Peyer's patch (tissue), 4 donors: ENCODE data around the gene DACH1. TPM values are rescaled to one million over a fixed set of nuclear protein-coding genes. Genes with fewer than 3 reads are reported as not detected.

Experiments
- DNase-seq, 3 donors: peaks; one replicate each; pipeline ENCODE4 v3.0.0-alpha.2; 2017 to 2019
- H3K27ac ChIP-seq, 4 donors: fragments of 200-600 bp; sonication (generic); one replicate each; pipeline ENCODE4 v1.5.1; 2016 to 2019
- H3K27me3 ChIP-seq, 2 donors: fragments of 200-600 bp; sonication (generic); one replicate each; pipeline ENCODE4 v1.5.1; 2019
- H3K36me3 ChIP-seq, 3 donors: fragments of 200-600 bp; sonication (generic); one replicate each; pipeline ENCODE4 v1.5.1; 2016 to 2019
- H3K4me1 ChIP-seq, 4 donors: fragments of 200-600 bp; sonication (generic); one replicate each; pipeline ENCODE4 v1.5.1; 2016 to 2019
- H3K4me3 ChIP-seq, 4 donors: fragments of 200-600 bp; sonication (generic); 1 replicate in 3 of 4; 2 replicates in 1 of 4; pipeline ENCODE4 v1.5.1; 2016 to 2019; ENCODE audit warnings: mild to moderate bottlenecking in 1 of 4
- H3K9me3 ChIP-seq, 4 donors: fragments of 200-600 bp; sonication (generic); one replicate each; pipeline ENCODE4 v1.5.1; 2016 to 2019; ENCODE audit warnings: mild to moderate bottlenecking in 1 of 4
- CTCF ChIP-seq, 6 experiments: fragments of 450-650 bp in 4 of 6; fragments of 200-600 bp in 2 of 6; sonication (generic) in 1 of 6; IDR thresholded peaks; one replicate each; pipeline ENCODE4 v1.5.1; 2017 to 2019; ENCODE audit warnings: antibody characterized with exemption in 6 of 6, mild to moderate bottlenecking in 3 of 6, moderate library complexity in 1 of 6
- POLR2A ChIP-seq, 2 donors: fragments of 450-650 bp; IDR thresholded peaks; one replicate each; pipeline ENCODE4 v1.5.1; 2017; ENCODE audit warnings: antibody characterized with exemption in 2 of 2, mild to moderate bottlenecking in 2 of 2, moderate library complexity in 2 of 2
- total RNA-seq, 4 donors: library from RNA; depleted of rRNA; stranded (reverse); fragments of >200 nt; gene quantifications; one replicate each; pipeline ENCODE4 v1.1.0, GENCODE V29; 2016

Gene DACH1
- total RNA-seq, 4 donors from 2014 or later: 15.2 to 63.5 (median 24.4) TPM

DNA sequence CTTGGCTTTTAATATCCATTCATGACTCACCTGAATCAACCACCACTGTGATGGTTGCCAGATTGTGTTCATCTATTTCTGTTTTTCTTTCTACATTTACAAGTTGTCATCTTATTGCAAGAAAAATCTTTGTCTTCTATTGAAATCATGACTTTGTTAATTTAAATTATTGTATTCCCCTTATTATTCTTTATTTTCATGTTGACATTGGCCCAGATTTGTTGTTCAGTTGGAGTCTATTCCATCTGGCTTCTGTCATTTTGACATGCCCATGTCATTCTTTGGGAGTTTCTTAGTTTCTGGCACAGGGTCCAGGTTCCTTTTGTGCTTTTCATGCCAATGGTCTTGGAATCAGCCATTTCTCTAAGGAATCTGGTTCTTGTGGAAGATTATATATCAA is 19.9 kb upstream of the DACH1 start:
- no peaks in the 10 kb centered on the region for H3K4me1 ChIP-seq
- H3K27me3 ChIP-seq: no peaks in the 10 kb centered on the region
- no peaks in the 10 kb centered on the region for H3K9me3 ChIP-seq
- TF ChIP-seq POLR2A (IDR thresholded peaks at IDR 0.05) (no peak), CTCF (IDR thresholded peaks at IDR 0.05) (no peak)
- H3K36me3 ChIP-seq: no peaks in the 10 kb centered on the region
- no peak overlapping the region for H3K4me3 ChIP-seq
- H3K27ac ChIP-seq: no peak overlapping the region
- no peak for DNase-seq

GRCh38 chr13:71882120-71882519 is 15.1 kb upstream of the DACH1 start:
- no peaks in the 10 kb centered on the region for H3K9me3 ChIP-seq
- no peak for TF ChIP-seq CTCF (IDR thresholded peaks at IDR 0.05)
- no peak for TF ChIP-seq POLR2A (IDR thresholded peaks at IDR 0.05)
- no peak for DNase-seq
- H3K4me3 ChIP-seq: no peak overlapping the region
- H3K4me1 ChIP-seq: no peaks in the 10 kb centered on the region
- H3K27me3 ChIP-seq: no peaks in the 10 kb centered on the region
- no peaks in the 10 kb centered on the region for H3K36me3 ChIP-seq
- H3K27ac ChIP-seq: no peak overlapping the region

DNA sequence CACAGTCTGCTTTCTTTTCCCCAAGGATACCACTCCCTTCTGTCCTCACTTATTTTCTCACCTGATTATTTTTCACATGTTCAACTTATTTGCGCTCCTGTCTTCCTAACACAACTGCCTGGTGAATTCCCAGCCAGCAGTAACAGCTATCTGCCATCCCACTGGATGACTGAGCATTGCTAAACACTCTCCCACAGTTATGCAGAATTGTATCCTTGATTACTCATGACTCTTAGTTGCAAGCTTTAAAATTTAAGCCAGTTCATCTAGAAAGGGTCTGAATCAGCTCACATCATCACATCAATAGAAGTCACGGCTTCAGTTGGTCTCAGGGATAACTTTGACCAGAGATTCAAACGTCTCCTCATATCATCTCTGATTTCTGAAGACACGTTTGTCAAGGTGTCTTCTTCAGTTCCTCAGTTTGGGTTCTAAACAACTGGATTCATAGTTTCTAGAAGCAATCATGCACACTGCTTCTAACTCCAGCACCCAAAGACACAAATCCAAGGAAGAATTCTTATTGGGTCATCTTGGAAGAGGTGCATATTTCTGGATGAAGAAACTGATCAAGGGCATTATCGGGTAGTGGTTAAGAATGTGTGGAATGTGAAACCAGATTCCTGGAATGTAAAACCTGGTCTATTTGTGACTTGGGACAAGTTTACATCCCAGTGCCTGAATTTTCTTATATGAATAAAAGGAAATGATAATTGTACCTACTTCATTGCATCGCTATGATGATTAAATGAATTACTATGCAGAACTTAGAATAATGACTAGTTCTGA is 13.9 kb upstream of the DACH1 start:
- no peaks in the 10 kb centered on the region for H3K4me1 ChIP-seq
- H3K27me3 ChIP-seq: no peaks in the 10 kb centered on the region
- TF ChIP-seq CTCF (IDR thresholded peaks at IDR 0.05) (no peak), POLR2A (IDR thresholded peaks at IDR 0.05) (no peak)
- no peak for DNase-seq
- no peak overlapping the region for H3K27ac ChIP-seq
- no peaks in the 10 kb centered on the region for H3K36me3 ChIP-seq
- no peak overlapping the region for H3K4me3 ChIP-seq
- H3K9me3 ChIP-seq: no peaks in the 10 kb centered on the region

- DNase-seq: no peak
- H3K4me1 ChIP-seq: no peaks in the 10 kb centered on the region
- TF ChIP-seq CTCF (IDR thresholded peaks at IDR 0.05) (no peak), POLR2A (IDR thresholded peaks at IDR 0.05) (no peak)
- no peak overlapping the region for H3K4me3 ChIP-seq
- no peaks in the 10 kb centered on the region for H3K27me3 ChIP-seq
- H3K9me3 ChIP-seq: no peaks in the 10 kb centered on the region
- H3K27ac ChIP-seq: no peak overlapping the region
- H3K36me3 ChIP-seq: no peaks in the 10 kb centered on the region
Observed at GRCh38 chr13:71879808-71880344, 12.9 kb upstream of the DACH1 start.

DNA sequence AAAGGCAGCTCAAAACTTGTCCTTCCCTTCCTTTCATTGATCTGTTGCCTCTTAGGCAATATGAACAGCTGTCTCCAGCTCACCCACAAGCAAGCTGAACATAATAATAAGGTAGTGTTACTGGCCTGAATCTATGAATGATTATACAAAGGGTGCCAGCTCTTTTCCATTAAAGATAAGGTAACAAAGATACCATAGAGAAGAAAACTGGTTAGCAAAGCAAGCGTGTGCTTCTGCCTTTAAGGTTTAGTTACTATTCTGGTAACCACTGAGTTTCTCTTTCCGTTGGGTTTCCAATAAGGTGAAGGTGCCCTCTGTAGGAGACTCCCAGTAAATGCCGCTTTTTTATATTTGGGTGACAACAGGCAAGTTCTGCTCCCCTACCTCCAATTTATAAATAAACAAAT is 12.1 kb upstream of the DACH1 start:
- Histone ChIP-seq H3K4me3 (peak overlapping the region in 1 of 4 donors; percentile 15), H3K27ac (no peak overlapping the region), H3K4me1 (no peaks in the 10 kb centered on the region), H3K36me3 (no peaks in the 10 kb centered on the region), H3K9me3 (no peaks in the 10 kb centered on the region), H3K27me3 (no peaks in the 10 kb centered on the region)
- DNase-seq: no peak
- TF ChIP-seq CTCF (IDR thresholded peaks at IDR 0.05): peak in 4 of 6 experiments; percentile 37 to 83 (median 78)
- no peak for TF ChIP-seq POLR2A (IDR thresholded peaks at IDR 0.05)
